ENCODE results near the gene FBLN7. TPM values are rescaled to one million over a fixed set of nuclear protein-coding genes. Genes with fewer than 3 reads are reported as not detected.
A peak's percentile ranks its signal among the peaks of the same experiment; 100 is the strongest.

Gene FBLN7
- total RNA-seq, 3 donors from 2014 or later: 9.2 to 15.7 (median 11.0) TPM

- TF ChIP-seq POLR2A (IDR thresholded peaks at IDR 0.05): no peak
- TF ChIP-seq CTCF (IDR thresholded peaks at IDR 0.05): no peak
- TF ChIP-seq POLR2AphosphoS5 (IDR thresholded peaks at IDR 0.05): no peak
These were observed 21.3 kb downstream of the FBLN7 start for GRCh38 chr2:112159454-112159921.

GRCh38 chr2:112160283-112161250, 22.4 kb downstream of the FBLN7 start:
- no peaks in the 10 kb centered on the region for H3K9me3 ChIP-seq
- no peak overlapping the region for H3K4me3 ChIP-seq
- H3K27ac ChIP-seq: no peak overlapping the region
- H3K36me3 ChIP-seq: no peaks in the 10 kb centered on the region
- H3K27me3 ChIP-seq: no peaks in the 10 kb centered on the region
- H3K4me1 ChIP-seq: no peaks in the 10 kb centered on the region
- no peak for TF ChIP-seq CTCF (IDR thresholded peaks at IDR 0.05)
- no peak for TF ChIP-seq POLR2A (IDR thresholded peaks at IDR 0.05)
- TF ChIP-seq POLR2AphosphoS5 (IDR thresholded peaks at IDR 0.05): no peak
- intact Hi-C loops (cut with DNase I; ENCODE audit: low total_unique reads): no loop called here
- peak in 1 of 2 donors; percentile 6 for DNase-seq (ENCODE audit: low spot score in 2 of 2)

More at GRCh38 chr2:112159454-112159921, 21.3 kb downstream of the FBLN7 start:
- Histone ChIP-seq H3K36me3 (no peaks in the 10 kb centered on the region), H3K4me1 (no peaks in the 10 kb centered on the region), H3K9me3 (no peaks in the 10 kb centered on the region), H3K27me3 (no peaks in the 10 kb centered on the region), H3K27ac (no peak overlapping the region), H3K4me3 (no peak overlapping the region)
- DNase-seq (ENCODE audit: low spot score in 2 of 2): peak in 1 of 2 donors; percentile 31
- intact Hi-C loops (cut with DNase I; ENCODE audit: low total_unique reads): no loop called here

GRCh38 chr2:112161431-112162145, 23.4 kb downstream of the FBLN7 start:
- DNase-seq (ENCODE audit: low spot score in 2 of 2): no peak
- no peak for TF ChIP-seq CTCF (IDR thresholded peaks at IDR 0.05)
- TF ChIP-seq POLR2A (IDR thresholded peaks at IDR 0.05): no peak
- no peak for TF ChIP-seq POLR2AphosphoS5 (IDR thresholded peaks at IDR 0.05)

GRCh38 chr2:112162341-112162740, 24.2 kb downstream of the FBLN7 start:
- H3K36me3 ChIP-seq: no peaks in the 10 kb centered on the region
- TF ChIP-seq POLR2A (IDR thresholded peaks at IDR 0.05): no peak
- no peak for DNase-seq (ENCODE audit: low spot score in 2 of 2)
- no peaks in the 10 kb centered on the region for H3K4me1 ChIP-seq
- no peak overlapping the region for H3K4me3 ChIP-seq
- no peak overlapping the region for H3K27ac ChIP-seq
- no peaks in the 10 kb centered on the region for H3K9me3 ChIP-seq
- H3K27me3 ChIP-seq: no peaks in the 10 kb centered on the region
- intact Hi-C loops (cut with DNase I; ENCODE audit: low total_unique reads): no loop called here

More at GRCh38 chr2:112161431-112162145, 23.4 kb downstream of the FBLN7 start:
- no peak overlapping the region for H3K27ac ChIP-seq
- intact Hi-C loops (cut with DNase I; ENCODE audit: low total_unique reads): no loop called here
- H3K27me3 ChIP-seq: no peaks in the 10 kb centered on the region
- H3K4me1 ChIP-seq: no peaks in the 10 kb centered on the region
- no peaks in the 10 kb centered on the region for H3K36me3 ChIP-seq
- H3K9me3 ChIP-seq: no peaks in the 10 kb centered on the region
- H3K4me3 ChIP-seq: no peak overlapping the region

GRCh38 chr2:112162956-112163355, 24.8 kb downstream of the FBLN7 start:
- H3K27ac ChIP-seq: no peak overlapping the region
- H3K27me3 ChIP-seq: no peaks in the 10 kb centered on the region
- TF ChIP-seq CTCF (IDR thresholded peaks at IDR 0.05) (no peak), POLR2A (IDR thresholded peaks at IDR 0.05) (no peak)
- H3K4me3 ChIP-seq: no peak overlapping the region
- no peaks in the 10 kb centered on the region for H3K36me3 ChIP-seq
- intact Hi-C loops (cut with DNase I; ENCODE audit: low total_unique reads): no loop called here
- H3K4me1 ChIP-seq: no peaks in the 10 kb centered on the region
- no peaks in the 10 kb centered on the region for H3K9me3 ChIP-seq
- DNase-seq (ENCODE audit: low spot score in 2 of 2): no peak
